Measurements from ENCODE around the gene ADGRG6. TPM values are rescaled to one million over a fixed set of nuclear protein-coding genes. Genes with fewer than 3 reads are reported as not detected.
A peak's percentile ranks its signal among the peaks of the same experiment; 100 is the strongest.

Gene ADGRG6
- total and polyA plus RNA-seq, 2 of the 8 experiments (the other 6 are each of a cell fraction or from before 2014, with no cell fraction given): 1.1 to 6.2 TPM

DNA sequence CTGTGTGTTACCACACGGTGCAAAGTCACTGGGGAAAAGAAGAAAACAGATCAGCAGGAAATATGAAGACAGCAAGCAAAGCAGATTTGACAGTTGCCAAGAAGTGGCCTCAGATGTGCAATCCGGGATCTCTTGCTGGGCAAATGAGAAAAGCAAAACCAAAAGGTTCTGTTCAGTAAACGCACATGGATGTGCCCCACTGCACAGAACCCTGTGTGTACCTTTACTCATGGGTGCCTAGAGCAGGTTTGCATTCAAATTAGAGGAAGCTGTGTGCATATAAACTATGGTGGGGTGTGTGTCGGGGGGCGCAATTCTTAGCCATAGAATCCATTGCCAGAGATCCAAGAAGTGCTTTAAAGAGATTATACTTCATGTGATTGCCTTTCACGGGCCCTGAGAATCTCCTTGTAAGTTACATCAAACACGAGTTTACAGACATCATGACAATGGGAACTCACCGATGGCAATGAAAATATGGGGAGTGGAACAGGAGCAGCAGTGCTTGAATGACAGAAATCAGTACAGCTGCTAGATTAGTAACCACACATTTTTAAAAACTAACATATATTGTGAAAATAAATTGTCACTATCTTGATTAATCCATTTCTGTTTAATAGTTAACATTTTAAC lies 154.3 kb downstream of the ADGRG6 start:
- H3K23ac ChIP-seq (ENCODE audit: insufficient read length): no peak overlapping the region
- H2BK15ac ChIP-seq (ENCODE audit: low read length): no peak overlapping the region
- no peaks in the 10 kb centered on the region for H3K23me2 ChIP-seq (ENCODE audit: low read depth, low read length)
- no peak overlapping the region for H4K91ac ChIP-seq (replicated peaks; ENCODE audit: insufficient read length, low read length)
- H3K56ac ChIP-seq (replicated peaks; ENCODE audit: insufficient read length, low read depth, low read length): no peak overlapping the region
- H3K4me3 ChIP-seq (ENCODE audit: extremely low read depth in 1 of 4, insufficient read depth in 2 of 4, low read depth in 3 of 4, low read length in 4 of 4): no peak overlapping the region
- H4K20me1 ChIP-seq (replicated peaks in 1 of 2; ENCODE audit: control insufficient read depth in 1 of 2, insufficient read depth in 2 of 2, low read length in 2 of 2): no peaks in the 10 kb centered on the region
- no peak for DNase-seq (ENCODE audit: low read depth in 1 of 2, low spot score in 2 of 2)
- peak overlapping the region; percentile 17; the same call in 1 of the 2 replicates for H2AFZ ChIP-seq (ENCODE audit: low read length)
- no peak overlapping the region for H4K8ac ChIP-seq (ENCODE audit: extremely low read depth, insufficient read depth, low read length)
- H2AK5ac ChIP-seq (ENCODE audit: low read depth, low read length): no peak overlapping the region
- TF ChIP-seq POU5F1 (IDR thresholded peaks at IDR 0.05; ENCODE audit: low read depth, low read length) (no peak), MAFK (IDR thresholded peaks at IDR 0.05; ENCODE audit: low read depth, low read length) (no peak), SIX5 (IDR thresholded peaks at IDR 0.05; ENCODE audit: low read depth, low read length) (no peak)
- H3K9ac ChIP-seq (replicated peaks in 1 of 4; ENCODE audit: extremely low read depth in 1 of 4, low read depth in 3 of 4, low read length in 3 of 4): no peak overlapping the region
- H3K4me2 ChIP-seq (ENCODE audit: insufficient read depth in 1 of 2, low read depth in 2 of 2, low read length in 2 of 2): no peak overlapping the region
- H3K9me3 ChIP-seq (ENCODE audit: insufficient read depth in 2 of 2, low read depth in 1 of 2, low read length in 1 of 2): no peaks in the 10 kb centered on the region
- H3K14ac ChIP-seq (ENCODE audit: insufficient read length): no peak overlapping the region
- H3K79me1 ChIP-seq (ENCODE audit: low read depth, low read length): no peaks in the 10 kb centered on the region
- H3K79me2 ChIP-seq (ENCODE audit: control insufficient read depth in 1 of 2, insufficient read depth in 2 of 2, low read length in 2 of 2): no peaks in the 10 kb centered on the region
- H3K27ac ChIP-seq (ENCODE audit: low read depth, low read length): no peak overlapping the region
- POLR2A ChIA-PET (ENCODE audit: partially characterized antibody): no interaction called here
- WGBS, 2 experiments (ENCODE audit: extremely low coverage in 1 of 2, insufficient coverage in 1 of 2, insufficient read length in 1 of 2, insufficient replicate concordance in 2 of 2, low coverage in 1 of 2, low lambda C conversion rate in 2 of 2, missing lambda C conversion rate in 1 of 2): 87% methylated on average over 8 of the region's 8 CpGs; no CpG with 5 or more reads in 1 of the 2 experiments
- no peak overlapping the region for H2BK12ac ChIP-seq (ENCODE audit: low read depth, low read length)
- no peaks in the 10 kb centered on the region for H3K4me1 ChIP-seq (replicated peaks in 1 of 4; ENCODE audit: control insufficient read depth in 3 of 4, insufficient read depth in 4 of 4, low read length in 3 of 4)
- H3K4ac ChIP-seq (replicated peaks; ENCODE audit: insufficient read length, low read depth, low read length): no peak overlapping the region
- FAIRE-seq: no peak
- no peak overlapping the region for H4K5ac ChIP-seq (ENCODE audit: insufficient read length, low read depth, low read length)
- no peak overlapping the region for H2BK120ac ChIP-seq (replicated peaks; ENCODE audit: low read depth, low read length)
- no peak overlapping the region for H2BK5ac ChIP-seq (ENCODE audit: low read depth, low read length)
- H3K36me3 ChIP-seq (ENCODE audit: control insufficient read depth in 2 of 4, insufficient read depth in 4 of 4, low read length in 3 of 4): no peaks in the 10 kb centered on the region
- CTCF ChIA-PET (ENCODE audit: partially characterized antibody): interaction anchor here (1.2 kb wide), 1 partner anchor 18 kb away, joined by 4 read pairs; no protein-coding TSS in a partner anchor
- H3K27me3 ChIP-seq (replicated peaks in 1 of 4; ENCODE audit: control insufficient read depth in 3 of 4, extremely low read depth in 1 of 4, insufficient read depth in 3 of 4, low read length in 3 of 4): no peaks in the 10 kb centered on the region
- no peak overlapping the region for H2BK20ac ChIP-seq (ENCODE audit: low read length)
- H3K18ac ChIP-seq (ENCODE audit: extremely low read depth, low read length): no peak overlapping the region

Measured in H1 (cell line).